Activated naive CD8-positive, alpha-beta T cell treated with anti-CD3 and anti-CD28 coated beads for 36 hours (primary cell): ENCODE results near the gene ARHGAP25. TPM values are rescaled to one million over a fixed set of nuclear protein-coding genes. Genes with fewer than 3 reads are reported as not detected.

ENCODE experiments used
- DNase-seq: peaks from one replicate; pipeline ENCODE4 v3.0.0; 2021
- H3K27ac Mint-ChIP-seq: one replicate; pipeline ENCODE4 v1.8.0; 2022; ENCODE audit warnings: mild to moderate bottlenecking, moderate library complexity, mixed read lengths
- H3K27me3 Mint-ChIP-seq: one replicate; pipeline ENCODE4 v1.8.0; 2022; ENCODE audit warnings: mild to moderate bottlenecking, mixed read lengths
- H3K36me3 Mint-ChIP-seq: one replicate; pipeline ENCODE4 v1.8.0; 2021; ENCODE audit warnings: mild to moderate bottlenecking, mixed read lengths
- H3K4me1 Mint-ChIP-seq: one replicate; pipeline ENCODE4 v1.8.0; 2021; ENCODE audit warnings: mixed read lengths
- H3K4me3 Mint-ChIP-seq: one replicate; pipeline ENCODE4 v1.8.0; 2022; ENCODE audit warnings: mild to moderate bottlenecking, moderate library complexity, mixed read lengths
- H3K9me3 Mint-ChIP-seq: one replicate; pipeline ENCODE4 v1.8.0; 2022; ENCODE audit warnings: mixed read lengths
- total RNA-seq, 2 experiments: library from RNA; stranded (reverse); gene quantifications; one replicate each; pipeline ENCODE4 v1.2.3, GENCODE V29; 2021

The ARHGAP25 gene
- total RNA-seq, 2 experiments from 2014 or later = 47.4 to 51.0 TPM

DNA sequence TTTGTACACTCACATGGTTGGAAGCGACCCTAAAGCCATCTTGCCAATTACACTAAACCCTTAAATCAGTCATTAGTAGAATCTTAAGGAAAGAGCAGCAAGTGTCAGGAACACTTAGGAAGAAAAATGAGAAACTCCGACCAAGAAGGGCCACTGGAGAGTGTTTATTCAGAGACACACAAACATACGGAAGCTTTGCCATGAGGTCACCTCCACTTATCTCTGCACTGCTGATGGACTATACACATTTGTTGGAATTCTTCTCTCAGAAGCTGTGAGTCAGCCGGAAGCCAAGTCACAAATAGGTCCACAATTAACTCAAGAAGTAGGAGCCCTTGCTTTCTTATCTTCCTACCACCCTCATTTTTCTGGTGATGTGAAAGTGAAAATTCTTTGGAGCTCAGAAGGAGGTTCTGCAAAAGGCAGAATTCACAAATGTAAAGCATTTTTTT is 115.0 kb downstream of the ARHGAP25 start:
- Mint-ChIP-seq H3K36me3 (no peaks in the 10 kb centered on the region), H3K4me1 (no peaks in the 10 kb centered on the region), H3K4me3 (no peak overlapping the region), H3K27ac (no peak overlapping the region), H3K27me3 (peaks cover 9% of the 10 kb centered on the region), H3K9me3 (no peaks in the 10 kb centered on the region)
- no peak for DNase-seq

- Mint-ChIP-seq H3K27me3 (peaks cover 9% of the 10 kb centered on the region), H3K9me3 (no peaks in the 10 kb centered on the region), H3K4me3 (no peak overlapping the region), H3K36me3 (no peaks in the 10 kb centered on the region), H3K4me1 (no peaks in the 10 kb centered on the region), H3K27ac (no peak overlapping the region)
- no peak for DNase-seq
Measured at GRCh38 chr2:68850524-68850923, 115.9 kb downstream of the ARHGAP25 start.

DNA sequence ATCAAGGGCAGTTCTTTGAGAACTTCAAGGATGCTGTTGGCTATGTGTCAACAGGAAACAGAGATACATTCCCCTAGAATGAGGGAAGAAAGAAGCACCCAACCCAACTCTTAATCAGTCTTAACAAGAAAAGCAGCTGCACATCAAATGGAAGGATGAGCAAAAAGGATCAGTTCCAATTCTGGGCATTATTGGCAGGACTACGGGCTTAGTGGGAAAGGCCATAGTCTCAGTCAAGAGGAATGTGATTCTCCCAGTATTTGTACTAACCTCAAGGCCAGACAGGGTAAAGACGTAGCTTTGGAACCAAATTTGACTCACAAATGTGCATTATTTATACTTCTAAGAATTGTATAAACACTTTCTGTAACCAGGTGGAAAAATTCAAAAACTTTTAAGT is 118.4 kb downstream of the ARHGAP25 start:
- no peak overlapping the region for H3K27ac Mint-ChIP-seq
- H3K27me3 Mint-ChIP-seq = no peaks in the 10 kb centered on the region
- DNase-seq = no peak
- no peaks in the 10 kb centered on the region for H3K36me3 Mint-ChIP-seq
- H3K9me3 Mint-ChIP-seq = no peaks in the 10 kb centered on the region
- peaks cover 8% of the 10 kb centered on the region for H3K4me1 Mint-ChIP-seq
- H3K4me3 Mint-ChIP-seq = no peak overlapping the region

DNA sequence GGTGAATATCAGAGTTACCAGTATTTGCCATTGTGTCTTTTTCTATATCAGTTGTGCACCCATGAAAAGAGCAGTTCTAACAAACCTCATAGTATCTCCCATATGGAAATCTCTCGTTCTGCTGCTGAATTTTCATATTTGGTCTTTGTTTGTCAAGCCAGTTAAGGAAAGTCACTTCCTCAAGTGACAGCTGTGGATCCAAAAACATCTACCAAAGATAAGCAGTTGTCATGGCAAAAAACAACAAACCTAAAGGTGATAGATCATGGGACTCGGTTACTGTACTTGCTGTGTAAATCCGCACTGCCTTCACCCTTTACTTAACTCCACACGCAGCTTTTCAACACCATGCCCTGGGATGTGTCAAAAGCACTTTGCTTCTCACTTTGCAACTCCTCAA is 119.3 kb downstream of the ARHGAP25 start:
- H3K9me3 Mint-ChIP-seq = no peaks in the 10 kb centered on the region
- H3K4me3 Mint-ChIP-seq = no peak overlapping the region
- peaks cover 8% of the 10 kb centered on the region for H3K4me1 Mint-ChIP-seq
- no peak overlapping the region for H3K27ac Mint-ChIP-seq
- H3K27me3 Mint-ChIP-seq = no peaks in the 10 kb centered on the region
- no peaks in the 10 kb centered on the region for H3K36me3 Mint-ChIP-seq
- DNase-seq = no peak

DNA sequence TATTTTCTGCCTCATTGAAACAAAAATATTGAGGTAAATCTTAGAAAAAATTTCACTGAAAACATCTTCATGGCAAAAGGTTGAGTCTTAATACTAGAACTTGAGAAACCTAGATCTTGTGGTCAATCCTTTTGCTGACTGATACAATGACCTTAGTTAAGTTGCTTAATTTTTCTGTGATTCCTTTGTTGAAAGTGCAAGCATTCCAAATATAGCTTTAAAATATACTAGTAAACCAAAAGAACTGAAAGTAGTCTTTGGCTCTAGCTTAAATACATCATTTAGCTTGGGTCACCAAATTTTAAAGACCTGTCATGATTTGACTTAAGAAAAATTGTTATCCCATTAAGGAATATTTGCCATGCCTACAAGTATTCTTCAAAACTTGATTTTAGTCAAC is 119.9 kb downstream of the ARHGAP25 start:
- H3K4me1 Mint-ChIP-seq = peaks cover 8% of the 10 kb centered on the region
- no peaks in the 10 kb centered on the region for H3K9me3 Mint-ChIP-seq
- H3K4me3 Mint-ChIP-seq = no peak overlapping the region
- DNase-seq = no peak
- no peaks in the 10 kb centered on the region for H3K36me3 Mint-ChIP-seq
- no peaks in the 10 kb centered on the region for H3K27me3 Mint-ChIP-seq
- no peak overlapping the region for H3K27ac Mint-ChIP-seq

GRCh38 chr2:68855550-68855949 is 120.9 kb downstream of the ARHGAP25 start:
- no peak overlapping the region for H3K27ac Mint-ChIP-seq
- H3K9me3 Mint-ChIP-seq = no peaks in the 10 kb centered on the region
- H3K4me3 Mint-ChIP-seq = no peak overlapping the region

GRCh38 chr2:68857202-68857845 is 122.7 kb downstream of the ARHGAP25 start:
- H3K36me3 Mint-ChIP-seq = no peaks in the 10 kb centered on the region

More at GRCh38 chr2:68855550-68855949, 120.9 kb downstream of the ARHGAP25 start:
- Mint-ChIP-seq H3K36me3 (no peaks in the 10 kb centered on the region), H3K4me1 (peaks cover 8% of the 10 kb centered on the region), H3K27me3 (no peaks in the 10 kb centered on the region)
- DNase-seq = no peak

DNA sequence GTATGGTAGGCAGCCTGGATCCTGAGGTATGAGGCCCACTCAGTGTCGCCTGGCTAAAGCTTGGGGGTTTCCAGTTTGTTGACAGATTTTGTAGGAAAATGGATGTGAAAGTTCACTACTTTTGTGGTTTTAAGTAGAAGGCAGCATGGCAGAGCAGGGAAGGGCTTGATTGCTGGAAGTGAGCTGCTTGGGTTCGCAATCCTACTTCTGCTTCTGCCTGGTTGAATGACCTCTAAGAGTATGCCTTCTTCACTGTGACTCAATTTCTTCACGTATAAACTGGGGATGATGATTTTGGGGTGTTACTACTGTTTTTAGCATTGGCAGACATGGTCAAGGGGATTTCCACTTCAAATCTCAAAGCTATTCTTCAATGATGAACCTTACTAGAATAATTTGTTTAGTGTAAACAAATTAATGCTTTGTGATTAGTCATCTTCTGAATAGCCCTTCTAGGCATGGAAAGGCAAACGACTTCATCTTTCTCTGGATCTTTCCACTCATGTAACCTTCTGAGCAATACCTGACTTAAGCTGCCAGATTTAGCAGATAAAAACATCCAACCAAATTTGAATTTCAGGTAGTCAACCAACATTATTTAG is 123.3 kb downstream of the ARHGAP25 start:
- no peaks in the 10 kb centered on the region for H3K27me3 Mint-ChIP-seq
- H3K4me3 Mint-ChIP-seq = no peak overlapping the region
- peaks cover 8% of the 10 kb centered on the region for H3K4me1 Mint-ChIP-seq
- H3K27ac Mint-ChIP-seq = no peak overlapping the region
- H3K36me3 Mint-ChIP-seq = no peaks in the 10 kb centered on the region
- no peak for DNase-seq
- no peaks in the 10 kb centered on the region for H3K9me3 Mint-ChIP-seq

More at GRCh38 chr2:68857202-68857845, 122.7 kb downstream of the ARHGAP25 start:
- Mint-ChIP-seq H3K9me3 (no peaks in the 10 kb centered on the region), H3K27me3 (no peaks in the 10 kb centered on the region), H3K27ac (no peak overlapping the region), H3K4me1 (peaks cover 8% of the 10 kb centered on the region), H3K4me3 (no peak overlapping the region)
- DNase-seq = no peak

DNA sequence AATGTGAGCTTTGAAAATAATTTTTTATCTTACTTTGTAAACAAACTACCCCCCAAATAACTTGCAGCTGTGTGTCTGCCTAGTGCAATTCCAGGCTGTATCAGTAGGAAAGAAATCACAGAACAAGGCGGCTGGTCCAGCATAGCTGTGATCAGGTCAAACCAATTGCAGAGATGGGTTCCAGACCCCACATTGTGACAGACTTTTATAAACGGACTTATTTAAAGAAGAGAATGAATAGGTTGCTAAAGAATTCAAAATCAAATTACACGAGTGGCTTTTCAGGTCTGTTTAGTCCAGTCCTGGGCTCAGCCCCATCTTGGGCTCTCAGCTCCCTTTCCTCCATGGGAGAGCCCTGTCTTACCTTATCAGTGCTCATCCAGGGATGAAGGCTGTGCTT is 125.5 kb downstream of the ARHGAP25 start:
- Mint-ChIP-seq H3K4me3 (no peak overlapping the region), H3K9me3 (no peaks in the 10 kb centered on the region), H3K27ac (no peak overlapping the region), H3K36me3 (no peaks in the 10 kb centered on the region), H3K27me3 (no peaks in the 10 kb centered on the region), H3K4me1 (peaks cover 8% of the 10 kb centered on the region)
- no peak for DNase-seq

DNA sequence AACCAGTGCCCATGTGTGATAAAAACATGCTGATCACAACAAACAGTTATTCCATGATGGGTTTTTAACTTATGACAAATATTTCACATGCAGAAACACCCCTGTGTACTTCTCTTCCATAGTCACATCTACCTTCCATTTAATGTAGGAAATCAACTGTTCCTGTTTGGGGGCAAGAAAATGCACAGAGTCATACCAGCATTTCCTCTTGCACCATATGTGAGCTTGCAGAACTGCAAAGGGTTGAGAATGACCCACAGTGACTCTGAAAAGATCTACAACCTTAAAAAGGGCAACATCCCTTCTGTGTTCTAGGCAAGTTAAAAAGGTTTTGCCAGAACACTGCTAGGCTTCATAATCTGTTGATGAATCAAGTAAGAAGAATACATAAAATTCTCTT is 126.7 kb downstream of the ARHGAP25 start:
- DNase-seq = no peak
- Mint-ChIP-seq H3K4me3 (no peak overlapping the region), H3K36me3 (no peaks in the 10 kb centered on the region), H3K9me3 (no peaks in the 10 kb centered on the region), H3K4me1 (peaks cover 8% of the 10 kb centered on the region), H3K27ac (no peak overlapping the region), H3K27me3 (no peaks in the 10 kb centered on the region)

- DNase-seq = no peak
- no peaks in the 10 kb centered on the region for H3K36me3 Mint-ChIP-seq
- H3K9me3 Mint-ChIP-seq = no peaks in the 10 kb centered on the region
- peaks cover 2% of the 10 kb centered on the region for H3K4me1 Mint-ChIP-seq
- no peaks in the 10 kb centered on the region for H3K27me3 Mint-ChIP-seq
- no peak overlapping the region for H3K4me3 Mint-ChIP-seq
- H3K27ac Mint-ChIP-seq = no peak overlapping the region
Measured at GRCh38 chr2:68862889-68863288, 128.3 kb downstream of the ARHGAP25 start.

DNA sequence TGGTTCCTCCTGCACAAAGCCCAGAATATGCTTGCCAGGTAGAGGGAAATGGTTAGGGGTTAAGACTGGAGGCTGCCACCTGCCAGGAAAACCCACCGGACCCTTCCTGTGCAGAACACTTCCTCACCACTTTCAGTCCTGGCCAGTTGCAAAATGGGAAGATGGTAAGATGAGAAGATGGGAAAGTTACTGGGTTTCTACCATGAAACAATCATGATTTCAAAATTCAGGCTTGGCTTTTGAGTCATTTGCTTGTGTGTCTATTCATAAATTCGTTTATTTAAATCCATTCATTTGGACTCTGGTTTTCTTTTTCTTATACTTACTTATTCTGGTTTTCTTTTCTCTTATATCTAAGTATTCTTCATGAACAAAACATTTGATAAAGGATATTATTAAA is 129.4 kb downstream of the ARHGAP25 start:
- no peak for DNase-seq
- Mint-ChIP-seq H3K9me3 (no peaks in the 10 kb centered on the region), H3K4me3 (no peak overlapping the region), H3K36me3 (no peaks in the 10 kb centered on the region), H3K27ac (no peak overlapping the region), H3K27me3 (no peaks in the 10 kb centered on the region), H3K4me1 (no peaks in the 10 kb centered on the region)

DNA sequence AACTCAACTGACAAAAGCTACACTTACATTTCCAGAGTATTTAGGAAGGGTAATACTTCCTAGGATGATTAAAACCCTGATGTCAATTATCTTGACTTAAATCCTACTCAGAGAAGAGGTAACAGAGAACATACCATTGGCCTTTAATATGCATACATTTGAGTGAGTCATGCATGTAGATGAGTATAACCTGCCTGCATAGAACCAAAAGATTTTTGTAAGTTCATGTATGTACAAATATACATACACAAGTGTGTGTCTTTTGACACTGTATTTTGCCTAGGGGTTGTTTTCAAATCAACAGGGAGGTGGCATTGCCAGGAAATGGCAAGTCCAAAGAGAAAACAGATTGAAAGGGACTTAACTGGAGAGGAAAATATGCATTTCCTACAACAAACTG is 130.5 kb downstream of the ARHGAP25 start:
- DNase-seq = no peak
- Mint-ChIP-seq H3K4me1 (peaks cover 3% of the 10 kb centered on the region), H3K27me3 (no peaks in the 10 kb centered on the region), H3K4me3 (no peak overlapping the region), H3K9me3 (no peaks in the 10 kb centered on the region), H3K27ac (no peak overlapping the region), H3K36me3 (no peaks in the 10 kb centered on the region)

- H3K36me3 Mint-ChIP-seq = no peaks in the 10 kb centered on the region
- peaks cover 5% of the 10 kb centered on the region for H3K4me1 Mint-ChIP-seq
- no peak overlapping the region for H3K27ac Mint-ChIP-seq
- H3K4me3 Mint-ChIP-seq = no peak overlapping the region
- H3K9me3 Mint-ChIP-seq = no peaks in the 10 kb centered on the region
- DNase-seq = no peak
- no peaks in the 10 kb centered on the region for H3K27me3 Mint-ChIP-seq
Measured at GRCh38 chr2:68870215-68870614, 135.6 kb downstream of the ARHGAP25 start.

GRCh38 chr2:68871159-68871764 is 136.7 kb downstream of the ARHGAP25 start, which contains the start of gene BMP10:
TSS of gene BMP10 (minus strand) at chr2:68871397. CDS start at chr2:68871358, 39 bp downstream.
- DNase-seq = no peak
- no peak within 1 kb of the TSS for H3K4me3 Mint-ChIP-seq
- H3K4me1 Mint-ChIP-seq = peaks cover 5% of the 10 kb centered on the region
- H3K36me3 Mint-ChIP-seq = no peaks in the 10 kb centered on the region
- no peaks in the 10 kb centered on the region for H3K9me3 Mint-ChIP-seq
- H3K27me3 Mint-ChIP-seq = no peaks in the 10 kb centered on the region
- no peak within 1 kb of the TSS for H3K27ac Mint-ChIP-seq
